ENCODE data around the gene NALF2.

The NALF2 gene

GRCh38 chrX:69503782-69504625 lies at the start of gene NALF2:
TSS of gene NALF2 (plus strand) at chrX:69504326. CDS start at chrX:69505283, 957 bp downstream.
- no peak for FAIRE-seq

GRCh38 chrX:69457756-69458155 lies 46.4 kb upstream of the NALF2 start:
- FAIRE-seq = no peak

- no peak for FAIRE-seq
Measured at GRCh38 chrX:69466546-69466945, 37.6 kb upstream of the NALF2 start.

GRCh38 chrX:69469975-69470374 lies 34.2 kb upstream of the NALF2 start:
- no peak for FAIRE-seq

GRCh38 chrX:69489625-69490024 lies 14.5 kb upstream of the NALF2 start:
- no peak for FAIRE-seq

GRCh38 chrX:69493193-69493592 lies 10.9 kb upstream of the NALF2 start:
- FAIRE-seq = no peak

GRCh38 chrX:69493766-69494165 lies 10.4 kb upstream of the NALF2 start:
- no peak for FAIRE-seq

GRCh38 chrX:69496183-69496582 lies 7.9 kb upstream of the NALF2 start:
- no peak for FAIRE-seq

- no peak for FAIRE-seq
Measured at GRCh38 chrX:69501429-69501828, 2.7 kb upstream of the NALF2 start.

GRCh38 chrX:69503228-69503781 lies 821 bp upstream of the NALF2 start:
- no peak for FAIRE-seq

- no peak for FAIRE-seq
Measured at GRCh38 chrX:69504626-69505612, 793 bp downstream of the NALF2 start.

GRCh38 chrX:69505772-69506616 lies 1.9 kb downstream of the NALF2 start:
- FAIRE-seq = no peak

GRCh38 chrX:69506617-69507499 lies 2.7 kb downstream of the NALF2 start:
- FAIRE-seq = no peak

GRCh38 chrX:69507500-69507789 lies 3.3 kb downstream of the NALF2 start:
- FAIRE-seq = no peak

- FAIRE-seq = no peak
Measured at GRCh38 chrX:69508610-69509009, 4.5 kb downstream of the NALF2 start.

- no peak for FAIRE-seq
Measured at GRCh38 chrX:69510137-69510715, 6.1 kb downstream of the NALF2 start.

GRCh38 chrX:69510914-69511513 lies 6.9 kb downstream of the NALF2 start:
- FAIRE-seq = no peak

GRCh38 chrX:69522052-69522451 lies 17.9 kb downstream of the NALF2 start:
- FAIRE-seq = no peak

- no peak for FAIRE-seq
Measured at GRCh38 chrX:69523314-69523713, 19.2 kb downstream of the NALF2 start.

- FAIRE-seq = no peak
Measured at GRCh38 chrX:69524781-69525363, 20.7 kb downstream of the NALF2 start.
